Measurements from ENCODE around the gene ADAMTS17. TPM values are rescaled to one million over a fixed set of nuclear protein-coding genes. Genes with fewer than 3 reads are reported as not detected.
A peak's percentile ranks its signal among the peaks of the same experiment; 100 is the strongest.

Gene ADAMTS17
- total RNA-seq, 1 donor from 2014 or later: 1.4 TPM

GRCh38 chr15:100244796-100245486 lies 96.8 kb downstream of the ADAMTS17 start:
- intact Hi-C loops (cut with DNase I): no loop called here
- no peak for DNase-seq (ENCODE audit: missing footprints)
- ATAC-seq: no peak

DNA sequence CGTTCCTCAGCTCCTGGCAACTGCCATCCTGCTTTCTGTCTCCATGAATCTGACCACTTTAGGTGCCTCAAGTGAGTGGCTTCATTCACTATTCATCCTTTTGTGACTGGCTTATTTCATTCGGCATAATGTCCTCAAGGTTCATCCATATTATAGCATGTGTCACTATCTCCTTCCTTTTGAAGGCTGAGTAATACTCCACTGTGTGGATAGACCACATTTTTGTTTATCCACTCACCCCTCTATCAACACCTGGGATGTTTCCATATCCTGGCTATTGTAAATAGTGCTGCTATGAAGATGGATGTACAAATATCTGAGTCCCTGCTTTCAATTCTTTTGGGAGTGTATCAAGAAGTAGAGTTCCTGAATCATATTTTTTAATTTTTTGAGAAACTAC lies 98.8 kb downstream of the ADAMTS17 start:
- DNase-seq (ENCODE audit: missing footprints): no peak
- no peak for ATAC-seq
- intact Hi-C loops (cut with DNase I): no loop called here

DNA sequence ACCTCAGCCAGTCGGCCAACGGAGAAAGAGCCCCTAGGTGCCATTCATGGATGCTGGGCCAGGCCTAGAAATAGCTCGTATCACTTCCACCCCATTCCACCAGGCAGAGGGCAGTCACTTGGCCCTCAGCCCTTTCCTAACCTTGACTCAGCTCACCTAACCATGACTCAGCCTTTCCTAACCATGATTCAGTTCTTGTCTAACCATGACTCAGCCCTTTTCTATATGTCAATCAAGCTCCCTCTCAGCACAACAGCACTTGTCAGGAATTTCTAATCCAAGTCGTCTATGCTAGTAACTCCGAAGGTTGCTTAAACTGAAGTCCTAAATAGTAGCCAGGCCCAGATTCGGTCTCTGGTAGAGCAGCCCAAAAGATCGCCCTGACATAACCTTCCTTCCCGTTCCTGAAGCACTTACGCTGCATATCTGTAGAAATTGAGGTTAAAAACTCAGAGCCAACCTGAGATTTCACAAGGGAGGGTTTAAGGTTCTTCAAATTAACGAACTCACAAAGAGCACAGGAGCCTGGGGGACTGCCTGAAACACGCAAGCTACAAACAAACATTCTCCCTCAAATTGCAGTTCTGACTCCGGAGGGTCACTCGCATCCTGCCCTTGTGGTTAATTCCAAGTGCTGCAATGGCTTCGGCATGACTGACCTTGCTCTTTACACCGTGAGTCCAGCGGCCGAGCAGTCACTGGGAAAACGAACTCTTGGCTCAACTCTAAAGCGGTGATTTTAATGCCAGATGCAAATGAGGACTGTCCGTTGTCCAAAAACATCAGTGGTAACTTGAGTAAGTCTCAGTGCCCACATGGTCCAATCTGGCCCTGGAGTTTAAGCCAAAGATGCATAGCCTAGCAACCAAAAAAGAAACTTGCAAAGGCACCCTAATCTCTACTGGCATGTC lies 99.9 kb downstream of the ADAMTS17 start:
- intact Hi-C loops (cut with DNase I): no loop called here
- ATAC-seq: no peak
- no peak for DNase-seq (ENCODE audit: missing footprints)

DNA sequence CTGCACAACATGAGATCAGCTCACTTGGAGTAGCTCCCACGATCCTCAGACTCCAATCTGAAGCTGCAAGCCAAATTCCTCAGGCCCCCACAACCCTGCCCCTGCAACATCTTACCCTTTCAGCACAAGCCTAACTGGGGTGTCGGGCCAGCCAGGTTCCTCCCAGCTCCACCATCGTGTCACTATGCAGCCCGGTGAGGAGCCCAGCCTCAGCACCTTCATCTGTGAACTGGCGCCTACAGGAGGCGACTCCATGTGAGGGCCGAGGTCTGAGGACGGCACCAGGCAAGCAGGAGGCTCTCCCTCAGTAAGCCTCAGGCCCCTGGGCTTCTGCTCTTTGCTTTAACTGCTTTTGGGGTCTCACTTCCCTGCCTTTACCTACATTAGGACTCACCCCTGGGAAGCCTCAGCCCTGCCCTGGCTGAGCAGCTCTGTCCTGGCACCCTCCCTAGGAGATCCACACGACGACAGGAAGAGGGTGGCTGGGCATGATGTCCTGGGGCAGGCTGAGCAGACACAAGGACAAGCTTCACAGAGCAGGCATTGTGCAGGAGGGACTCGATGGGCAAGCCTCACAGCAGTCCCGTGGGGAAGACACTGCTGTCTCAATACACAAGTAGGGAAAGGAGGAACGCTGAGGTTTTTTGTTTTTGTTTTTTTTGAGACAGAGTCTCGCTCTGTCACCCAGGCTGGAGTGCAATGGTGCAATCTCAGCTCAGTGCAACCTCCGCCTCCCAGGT lies 104.6 kb downstream of the ADAMTS17 start:
- ATAC-seq (no peak), DNase-seq (ENCODE audit: missing footprints) (no peak)
- intact Hi-C loops (cut with DNase I): no loop called here

- no peak for DNase-seq (ENCODE audit: missing footprints)
- peak; percentile 67 for ATAC-seq
- intact Hi-C loops (cut with DNase I): no loop called here
These were observed 106.7 kb downstream of the ADAMTS17 start for GRCh38 chr15:100235030-100235617.

DNA sequence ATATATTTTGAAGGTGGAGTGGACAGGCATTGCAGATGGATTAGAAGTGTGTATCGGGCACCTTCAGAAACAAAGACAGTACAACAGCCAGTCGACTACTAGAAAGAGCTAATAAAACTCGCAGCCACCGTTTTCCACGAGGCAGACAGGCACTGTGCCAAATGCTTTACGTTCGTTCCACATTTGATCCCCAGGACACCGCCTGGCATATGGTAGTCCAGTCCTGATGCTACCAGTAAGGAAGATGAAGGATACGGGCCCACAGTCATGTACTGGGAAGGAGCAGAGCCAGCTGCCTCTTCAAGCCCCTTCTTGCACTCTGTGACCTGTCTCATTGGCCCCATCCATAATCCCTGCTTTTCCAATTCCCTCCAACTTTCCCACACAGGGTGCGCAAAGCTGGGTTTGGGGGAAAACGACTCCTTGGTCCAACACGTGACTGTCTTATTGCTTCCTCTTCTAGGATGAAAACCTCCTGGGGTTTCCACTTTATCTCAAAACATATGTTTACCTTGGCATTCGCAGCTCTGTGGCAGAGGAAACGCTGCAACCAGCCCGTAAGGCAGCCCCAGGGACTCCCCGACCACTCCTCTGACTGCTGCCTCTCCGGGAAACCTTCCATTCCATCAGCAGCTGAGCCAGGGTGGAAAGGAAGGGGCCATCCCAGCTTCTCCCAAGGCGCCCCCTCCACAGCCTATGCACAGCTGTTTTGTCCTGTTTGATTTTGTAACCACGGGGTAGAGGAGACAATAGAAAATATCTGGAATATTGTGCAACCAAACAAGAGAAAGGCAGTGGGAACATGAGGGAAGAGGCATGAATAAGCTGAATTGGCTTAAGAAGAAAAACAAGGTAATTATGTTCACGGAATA lies 107.4 kb downstream of the ADAMTS17 start:
- intact Hi-C loops (cut with DNase I): no loop called here
- ATAC-seq: peak; percentile 94
- DNase-seq (ENCODE audit: missing footprints): peak; percentile 81

DNA sequence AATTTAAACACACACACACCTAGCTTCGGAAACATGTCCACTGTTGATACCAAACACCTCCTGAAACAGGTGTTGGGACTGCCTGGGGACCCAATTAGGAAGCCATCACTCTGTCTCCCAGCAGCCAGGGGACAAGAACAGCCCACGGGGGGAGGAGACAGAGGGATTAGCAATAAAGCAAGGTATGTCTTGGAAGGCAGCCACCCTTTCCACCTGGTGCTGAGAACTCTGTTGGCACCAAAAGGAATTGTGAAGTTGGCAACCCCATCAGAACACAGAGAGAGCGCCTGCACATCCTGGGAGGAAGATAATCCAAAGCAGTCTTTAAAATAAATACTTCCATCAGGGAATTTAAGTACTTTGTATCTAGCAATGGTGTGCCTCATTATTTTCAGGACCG lies 111.0 kb downstream of the ADAMTS17 start:
- intact Hi-C loops (cut with DNase I): no loop called here
- no peak for ATAC-seq
- DNase-seq (ENCODE audit: missing footprints): no peak

DNA sequence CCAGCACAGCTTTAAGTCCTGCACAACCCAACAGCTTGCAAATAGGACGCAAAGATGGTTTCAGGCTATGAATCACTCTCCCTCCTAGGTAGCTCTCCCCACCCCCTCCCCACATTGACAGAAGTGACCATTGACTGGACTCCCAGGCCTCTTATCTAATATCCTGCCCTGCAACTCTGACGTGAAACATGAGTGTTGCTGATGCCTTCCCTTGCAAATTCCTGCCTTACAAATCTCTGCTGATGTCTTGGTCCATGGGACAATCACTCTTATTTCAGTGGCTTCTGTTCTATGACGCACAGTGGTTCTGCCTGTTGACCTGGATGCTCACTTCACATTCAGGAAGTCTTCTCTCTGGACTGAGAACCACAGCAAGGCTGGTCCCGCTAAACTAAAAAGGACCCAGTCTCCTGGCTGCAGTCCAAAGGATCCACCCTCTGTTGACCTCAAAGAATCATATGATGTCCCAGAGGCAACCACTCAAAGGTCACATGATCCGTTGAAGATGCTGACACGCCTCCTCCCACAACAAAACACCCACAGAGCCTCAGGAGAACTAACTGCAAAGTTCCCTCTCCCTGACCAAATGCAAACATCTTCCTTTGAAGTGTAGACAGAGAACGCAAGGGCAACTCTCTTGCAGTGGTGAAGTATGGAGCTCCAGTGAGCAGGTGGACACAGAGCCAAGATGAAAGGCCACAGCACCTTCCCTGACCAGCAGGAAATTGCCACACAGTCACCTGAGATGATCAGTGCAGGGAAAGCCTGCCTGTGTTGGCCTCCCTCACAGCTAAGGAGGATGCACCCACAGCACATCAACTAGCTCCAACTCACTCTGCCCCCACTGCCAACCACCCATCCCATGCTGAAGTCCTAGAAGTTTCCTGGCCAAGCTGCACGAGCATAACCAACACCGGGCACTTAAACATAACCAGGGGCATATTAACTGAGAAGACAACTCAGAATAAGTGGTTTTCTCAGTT lies 112.3 kb downstream of the ADAMTS17 start:
- DNase-seq (ENCODE audit: missing footprints): no peak
- no peak for ATAC-seq
- intact Hi-C loops (cut with DNase I): no loop called here

DNA sequence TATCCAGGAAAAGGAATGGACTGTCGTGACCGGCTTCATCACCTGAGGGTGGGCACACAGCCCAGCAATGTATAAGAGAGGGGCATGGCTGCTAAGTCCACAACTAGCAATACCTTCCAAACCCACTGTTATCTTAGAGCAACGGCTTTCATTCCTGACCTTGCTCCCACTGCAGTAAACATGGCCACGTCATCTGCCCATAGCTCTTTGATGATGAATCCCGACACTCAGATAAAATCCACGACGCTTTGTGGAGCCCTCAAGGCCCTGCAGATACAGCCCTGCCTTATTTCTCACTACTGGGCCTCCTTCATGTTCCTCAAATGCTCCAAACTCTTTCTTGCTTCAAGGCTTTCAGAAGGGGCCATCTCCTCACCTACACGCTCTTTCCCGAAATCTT lies 114.0 kb downstream of the ADAMTS17 start:
- no peak for ATAC-seq
- DNase-seq (ENCODE audit: missing footprints): no peak
- intact Hi-C loops (cut with DNase I): no loop called here

DNA sequence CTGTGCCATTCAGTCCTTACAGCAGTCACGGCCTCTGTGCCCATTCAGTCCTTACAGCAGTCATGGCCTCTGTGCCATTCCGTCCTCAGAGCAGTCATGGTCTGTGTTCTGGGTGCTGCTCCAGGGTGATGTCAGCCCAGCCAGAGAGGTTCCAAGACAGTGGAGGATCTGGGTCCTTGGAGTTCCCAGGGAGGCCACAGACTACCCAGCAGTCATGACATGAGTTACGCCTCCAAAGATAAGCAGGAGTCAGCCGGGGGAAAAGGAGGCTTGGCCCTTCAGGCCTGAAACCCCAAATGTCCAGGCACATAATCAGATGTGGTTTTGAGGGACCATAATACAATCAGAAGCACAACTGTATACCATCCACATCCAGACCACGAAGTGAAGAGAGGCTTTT lies 115.7 kb downstream of the ADAMTS17 start:
- intact Hi-C loops (cut with DNase I): no loop called here
- DNase-seq (ENCODE audit: missing footprints) (no peak), ATAC-seq (no peak)

DNA sequence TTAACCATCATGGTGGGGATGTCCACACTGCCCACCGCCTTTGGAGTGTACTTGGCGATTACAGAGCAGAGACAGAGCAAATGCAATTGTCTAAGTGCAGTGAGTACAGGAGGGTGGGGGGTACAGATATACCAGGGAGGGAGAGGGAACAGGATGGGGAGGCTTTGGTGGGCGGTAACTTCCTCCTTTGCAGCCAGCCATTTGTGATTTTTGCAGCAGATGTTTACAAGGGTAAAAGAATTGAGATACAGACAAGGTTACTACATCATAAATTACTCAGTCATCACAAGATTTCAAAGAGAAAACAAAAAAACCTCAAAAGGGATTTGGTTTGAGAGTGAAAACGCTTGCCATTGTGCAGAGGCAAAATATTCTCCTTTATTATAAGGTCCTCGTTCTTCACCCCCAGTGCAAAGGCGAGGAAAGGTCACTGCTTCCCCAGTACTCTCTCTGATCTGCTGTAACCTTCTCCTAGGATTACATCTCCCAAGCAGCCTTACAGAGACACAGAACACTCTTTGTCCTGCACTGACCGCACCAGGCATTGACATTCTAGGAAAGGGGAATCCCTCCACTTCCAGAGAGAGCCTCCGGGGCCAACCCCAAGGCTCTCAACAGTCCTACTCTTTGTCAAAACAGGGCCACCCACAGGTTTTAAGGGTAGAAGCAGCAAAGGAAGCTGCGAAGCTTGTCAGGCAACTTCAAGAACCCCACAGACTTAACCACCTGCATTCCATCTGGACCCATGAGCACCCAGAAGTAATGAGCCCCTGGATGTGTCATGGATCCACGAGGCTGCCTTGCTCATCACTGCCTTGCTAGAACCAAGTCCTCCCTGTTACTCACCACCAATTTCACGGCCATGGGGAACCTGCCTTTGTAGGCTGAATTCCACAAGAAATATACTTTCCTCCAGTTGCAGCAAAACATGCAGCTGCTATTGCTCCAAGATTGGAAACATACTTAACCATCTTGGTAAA lies 117.3 kb downstream of the ADAMTS17 start:
- intact Hi-C loops (cut with DNase I): no loop called here
- no peak for ATAC-seq
- no peak for DNase-seq (ENCODE audit: missing footprints)

DNA sequence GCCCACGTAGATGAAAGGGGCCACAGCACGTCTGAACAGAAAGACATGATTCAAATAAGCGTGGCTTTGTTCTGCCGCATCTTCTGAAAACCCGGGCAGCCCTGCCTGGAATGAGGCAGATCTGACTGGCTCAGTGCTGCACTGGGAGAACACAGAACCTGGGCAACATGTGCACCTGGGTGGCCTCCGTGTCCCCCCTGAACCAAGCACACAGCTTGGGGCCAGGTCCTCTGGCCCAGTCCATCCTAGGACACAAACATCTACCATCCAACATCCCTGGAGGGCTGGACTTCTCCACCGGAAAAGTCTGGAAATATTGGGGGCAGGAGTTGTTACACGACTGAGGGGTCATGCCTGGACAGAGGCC lies 119.4 kb downstream of the ADAMTS17 start:
- ATAC-seq: no peak
- DNase-seq (ENCODE audit: missing footprints): no peak
- intact Hi-C loops (cut with DNase I): no loop called here

- DNase-seq (ENCODE audit: missing footprints) (no peak), ATAC-seq (no peak)
- intact Hi-C loops (cut with DNase I): no loop called here
These were observed 120.1 kb downstream of the ADAMTS17 start for GRCh38 chr15:100221471-100222348.

DNA sequence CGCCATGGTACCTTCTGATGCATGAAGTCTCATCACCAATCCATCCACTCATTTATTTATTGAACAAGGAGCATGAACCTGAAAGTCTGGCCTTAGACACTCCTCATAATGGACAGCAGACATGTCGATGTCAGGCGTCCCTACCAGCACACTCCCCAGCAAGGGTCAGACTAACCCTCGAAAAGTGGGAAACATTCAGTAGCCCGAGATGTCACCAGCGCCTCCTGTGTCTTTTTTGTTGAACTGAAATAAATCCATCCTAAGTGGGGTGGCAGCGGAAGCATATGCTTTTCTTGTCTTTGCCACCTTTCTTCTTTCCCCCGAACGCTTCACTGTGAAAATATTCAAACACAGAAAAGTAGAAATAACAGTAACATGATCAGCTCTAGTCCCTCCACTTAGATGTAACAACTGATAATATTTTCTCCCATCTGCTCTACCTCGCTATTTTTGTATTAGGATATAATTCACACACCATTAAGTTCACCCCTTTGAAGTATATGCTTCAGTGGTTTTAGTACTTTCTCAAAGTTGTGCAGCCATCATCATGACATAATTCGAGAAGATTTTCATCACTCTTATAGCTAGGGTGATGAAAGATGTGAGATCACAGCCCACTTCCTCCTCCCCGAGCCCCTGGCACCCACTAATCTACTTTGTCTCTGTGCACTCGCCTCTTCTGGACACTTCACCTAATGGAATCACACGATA lies 121.6 kb downstream of the ADAMTS17 start:
- DNase-seq (ENCODE audit: missing footprints): no peak
- ATAC-seq: no peak
- intact Hi-C loops (cut with DNase I): no loop called here

DNA sequence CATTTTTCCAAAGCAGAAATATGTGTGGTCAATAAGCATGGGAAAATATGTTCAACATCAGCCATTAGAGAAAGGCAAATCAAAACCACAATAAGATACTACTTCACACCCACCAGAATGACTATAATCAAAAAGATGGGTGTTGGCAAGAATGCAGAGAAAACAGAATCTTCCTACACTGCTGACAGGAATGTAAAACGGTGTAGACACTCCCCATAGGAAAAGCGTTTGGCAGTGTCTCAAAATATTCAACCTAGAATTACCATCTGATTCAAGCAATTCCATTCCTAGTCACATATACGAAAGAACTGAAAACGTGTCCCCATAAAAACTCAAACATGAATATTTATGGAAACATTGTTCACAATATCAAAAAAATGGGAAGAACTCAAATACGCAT lies 123.3 kb downstream of the ADAMTS17 start:
- no peak for ATAC-seq
- DNase-seq (ENCODE audit: missing footprints): no peak
- intact Hi-C loops (cut with DNase I): no loop called here
